Natural killer cell (primary cell): ENCODE results near the gene CENPO. TPM values are rescaled to one million over a fixed set of nuclear protein-coding genes. Genes with fewer than 3 reads are reported as not detected.

Source experiments
- ATAC-seq, 3 donors: fragments of 150-1000 bp in 2 of 3; fragments of 200-7000 bp in 1 of 3; cut with Tn5 transposase; 1 replicate in 1 of 3; 2 replicates in 2 of 3; pipeline ENCODE4 v1.10.0; 2021; ENCODE audit warnings: mild to moderate bottlenecking in 2 of 3, moderate library complexity in 2 of 3
- DNase-seq, 2 donors: peaks; one replicate each; pipeline versions ENCODE4 v3.0.0 to v3.0.0-alpha.2; 2013 to 2021; ENCODE audit warnings: mixed read lengths in 1 of 2
- H3K27ac ChIP-seq: one replicate; pipeline ENCODE4 v1.5.1; 2013; ENCODE audit warnings: mild to moderate bottlenecking, low read length
- H3K27me3 ChIP-seq: one replicate; pipeline ENCODE4 v1.6.1; 2013; ENCODE audit warnings: low read length; ENCODE audit not compliant: control insufficient read depth, insufficient read depth
- H3K36me3 ChIP-seq: one replicate; pipeline ENCODE4 v1.6.1; 2013; ENCODE audit warnings: low read length; ENCODE audit not compliant: control insufficient read depth, insufficient read depth
- H3K4me1 ChIP-seq: one replicate; pipeline ENCODE4 v1.6.1; 2013; ENCODE audit warnings: low read length; ENCODE audit not compliant: control insufficient read depth, insufficient read depth
- H3K4me3 ChIP-seq: one replicate; pipeline ENCODE4 v1.5.1; 2013; ENCODE audit warnings: low read length
- H3K9me3 ChIP-seq: one replicate; pipeline ENCODE4 v1.6.1; 2013; ENCODE audit warnings: low read length; ENCODE audit not compliant: control insufficient read depth, insufficient read depth
- H3K27ac Mint-ChIP-seq, 2 donors: one replicate each; pipeline ENCODE4 v1.8.0; 2022; ENCODE audit warnings: mild to moderate bottlenecking in 2 of 2, mixed read lengths in 2 of 2, moderate library complexity in 1 of 2
- H3K27me3 Mint-ChIP-seq, 2 donors: one replicate each; pipeline ENCODE4 v1.8.0; 2022; ENCODE audit warnings: low read depth in 2 of 2, mixed read lengths in 2 of 2
- H3K36me3 Mint-ChIP-seq: one replicate; pipeline ENCODE4 v1.8.0; 2022; ENCODE audit warnings: mixed read lengths
- H3K4me1 Mint-ChIP-seq, 2 donors: one replicate each; pipeline ENCODE4 v1.8.0; 2022; ENCODE audit warnings: mixed read lengths in 2 of 2
- H3K4me3 Mint-ChIP-seq: one replicate; pipeline ENCODE4 v1.8.0; 2022; ENCODE audit warnings: mild to moderate bottlenecking, moderate library complexity, mixed read lengths
- H3K9me3 Mint-ChIP-seq, 2 donors: one replicate each; pipeline ENCODE4 v1.8.0; 2022; ENCODE audit warnings: mixed read lengths in 2 of 2
- CTCF ChIP-seq: fragments of 200-600 bp; IDR thresholded peaks from one replicate; pipeline ENCODE4 v1.8.0; 2022; ENCODE audit warnings: antibody characterized with exemption
- WGBS: methylation state at CpG from one replicate; pipeline ENCODE4 v1.1.7; 2013; ENCODE audit warnings: missing lambda C conversion rate; ENCODE audit not compliant: insufficient coverage; 5-methylcytosine and 5-hydroxymethylcytosine counted together
- intact Hi-C: fragments of 100-400 bp; cut with micrococcal nuclease; formaldehyde crosslinking; loops from one replicate; pipeline ENCODE4 v1.14.2; 2022
- total RNA-seq, 4 donors: library from RNA; stranded (reverse); fragments of 120-200 nt in 1 of 4; gene quantifications; one replicate each; pipeline versions ENCODE4 v1.2.3 to v1.2.4, GENCODE V29; 2013 to 2022

Gene CENPO
- total RNA-seq, 3 donors from 2014 or later (not counting 1 experiment from before 2014, with no cell fraction given), result 8.1 to 15.1 (median 11.2) TPM

GRCh38 chr2:24827321-24828237, 34.4 kb downstream of the CENPO start:
- no peak overlapping the region for H3K4me3 Mint-ChIP-seq
- Histone ChIP-seq H3K36me3 (no peaks in the 10 kb centered on the region), H3K27me3 (no peaks in the 10 kb centered on the region), H3K27ac (no peak overlapping the region), H3K9me3 (no peaks in the 10 kb centered on the region), H3K4me3 (no peak overlapping the region), H3K4me1 (peaks cover 15% of the 10 kb centered on the region)
- peaks cover 24% of the 10 kb centered on the region in 2 donors for H3K4me1 Mint-ChIP-seq
- intact Hi-C loops, result loop anchor here (1.0 to 5.0 kb wide), 4 partner anchors 214 to 417 kb away; no protein-coding TSS in a partner anchor
- DNase-seq (peak; percentile 63 to 89), ATAC-seq (peak; percentile 90 to 94 (median 92))
- 69% methylated on average over 30 of the region's 30 CpGs for WGBS
- H3K27ac Mint-ChIP-seq, result peak overlapping the region; percentile 48 to 66
- no peaks in the 10 kb centered on the region for H3K36me3 Mint-ChIP-seq
- no peaks in the 10 kb centered on the region for H3K9me3 Mint-ChIP-seq
- TF ChIP-seq CTCF, result peak; percentile 93
- H3K27me3 Mint-ChIP-seq, result no peaks in the 10 kb centered on the region

GRCh38 chr2:24828238-24828996, 35.2 kb downstream of the CENPO start:
- DNase-seq, result no peak
- Mint-ChIP-seq H3K4me1 (peaks cover 24 to 29% of the 10 kb centered on the region in 2 donors), H3K4me3 (no peak overlapping the region), H3K27me3 (no peaks in the 10 kb centered on the region), H3K36me3 (no peaks in the 10 kb centered on the region), H3K9me3 (no peaks in the 10 kb centered on the region), H3K27ac (no peak overlapping the region)
- H3K9me3 ChIP-seq, result no peaks in the 10 kb centered on the region
- intact Hi-C loops, result loop anchor here (5.0 kb wide), 1 partner anchor 286 kb away; no protein-coding TSS in a partner anchor
- no peak overlapping the region for H3K4me3 ChIP-seq
- WGBS, result 95% methylated on average over 17 of the region's 17 CpGs
- ATAC-seq, result no peak
- no peaks in the 10 kb centered on the region for H3K27me3 ChIP-seq
- H3K27ac ChIP-seq, result no peak overlapping the region
- TF ChIP-seq CTCF, result no peak
- H3K4me1 ChIP-seq, result peaks cover 15% of the 10 kb centered on the region
- H3K36me3 ChIP-seq, result no peaks in the 10 kb centered on the region

- DNase-seq (no peak), ATAC-seq (no peak)
- no peak for TF ChIP-seq CTCF
- Mint-ChIP-seq H3K27me3 (no peaks in the 10 kb centered on the region), H3K36me3 (no peaks in the 10 kb centered on the region), H3K27ac (no peak overlapping the region), H3K9me3 (no peaks in the 10 kb centered on the region), H3K4me1 (peaks cover 24 to 29% of the 10 kb centered on the region in 2 donors), H3K4me3 (no peak overlapping the region)
- no peak overlapping the region for H3K4me3 ChIP-seq
- peaks cover 15% of the 10 kb centered on the region for H3K4me1 ChIP-seq
- H3K27ac ChIP-seq, result no peak overlapping the region
- WGBS, result 98% methylated on average over 5 of the region's 5 CpGs
- H3K9me3 ChIP-seq, result no peaks in the 10 kb centered on the region
- H3K36me3 ChIP-seq, result no peaks in the 10 kb centered on the region
- no peaks in the 10 kb centered on the region for H3K27me3 ChIP-seq
- intact Hi-C loops, result no loop called here
Observed at GRCh38 chr2:24830351-24830750, 37.1 kb downstream of the CENPO start.
